GM18498 (cell line): Measurements from ENCODE around the gene INPP4B.

Experiments
- ATAC-seq: cut with Tn5 transposase; IDR thresholded peaks from one replicate; pipeline ENCODE4 v1.9.1; 2021; ENCODE audit warnings: mild to moderate bottlenecking, moderate library complexity; ENCODE audit not compliant: unreplicated experiment

Gene INPP4B

DNA sequence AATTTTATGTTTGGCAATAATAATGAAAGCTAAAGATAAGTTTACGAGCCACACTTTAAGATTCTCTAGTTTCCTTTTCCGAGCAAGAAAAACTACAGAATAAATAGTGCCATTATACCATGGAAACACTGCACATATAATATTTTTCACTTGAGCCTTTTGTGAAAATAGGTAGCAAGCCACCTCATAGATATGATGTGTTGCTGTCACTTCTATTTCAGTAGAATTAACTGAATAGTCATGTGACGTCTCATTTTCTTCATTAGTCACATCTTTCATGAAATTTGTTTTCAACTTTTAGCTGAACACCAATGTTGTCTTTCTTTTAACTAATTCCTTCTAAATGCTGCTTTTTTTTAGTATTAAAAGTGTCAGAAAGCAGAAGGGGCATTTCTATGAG lies 574.3 kb downstream of the INPP4B start:
- no peak for ATAC-seq

DNA sequence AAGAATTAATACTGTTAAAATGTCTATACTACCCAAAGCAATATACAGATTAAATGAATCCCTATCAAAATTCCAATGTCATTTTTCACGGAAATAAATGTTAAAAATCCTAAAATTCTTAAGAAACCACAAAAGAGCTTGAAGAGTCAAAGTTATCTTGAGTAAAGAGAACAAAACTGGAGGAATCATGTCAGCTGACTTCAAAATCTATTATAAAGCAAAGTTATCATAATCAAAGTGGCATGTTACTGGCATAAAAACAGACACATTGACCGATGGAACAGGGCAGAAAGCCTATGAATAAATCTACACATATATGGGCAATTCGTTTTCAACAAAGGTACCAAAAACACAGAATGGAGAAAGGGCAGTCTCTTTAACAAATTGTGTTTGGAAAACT lies 579.0 kb downstream of the INPP4B start:
- ATAC-seq = no peak

DNA sequence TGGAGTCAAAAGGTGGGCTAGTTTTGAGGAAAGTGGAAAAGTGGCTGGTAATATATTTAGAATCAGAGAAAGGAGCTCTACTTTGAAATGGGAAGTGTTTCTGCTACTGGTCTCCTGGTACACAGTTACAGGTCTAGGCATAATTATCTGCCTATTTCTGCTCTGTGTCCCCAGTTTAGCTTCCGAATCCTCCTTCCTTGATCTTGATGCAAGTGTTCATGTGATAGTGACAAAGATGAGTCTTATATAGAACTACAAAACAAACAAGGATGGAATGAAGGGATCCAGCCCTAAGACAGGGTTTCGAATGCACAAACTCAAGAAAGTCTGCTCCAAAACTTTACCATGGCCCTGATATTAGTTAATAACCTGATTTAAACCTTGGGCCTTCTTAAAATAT lies 580.2 kb downstream of the INPP4B start:
- no peak for ATAC-seq

DNA sequence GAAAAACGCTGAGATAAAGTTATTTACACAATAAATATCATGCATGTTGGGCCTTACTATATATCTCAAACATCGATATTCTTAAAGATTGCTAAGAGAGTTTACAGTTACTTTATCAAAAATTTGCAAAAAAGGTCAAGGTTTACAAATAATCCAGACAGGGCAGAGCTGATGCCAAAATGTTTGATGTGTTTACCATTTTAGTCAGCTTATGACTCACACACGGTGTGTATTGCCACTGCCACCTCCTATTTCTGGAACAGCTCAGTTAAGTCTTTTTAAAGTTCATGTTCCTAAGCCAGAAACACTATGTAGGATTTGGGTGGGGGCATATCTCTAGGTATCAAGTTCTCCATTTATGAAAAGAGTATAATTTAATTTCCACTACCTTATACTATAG lies 580.6 kb downstream of the INPP4B start:
- ATAC-seq = no peak

DNA sequence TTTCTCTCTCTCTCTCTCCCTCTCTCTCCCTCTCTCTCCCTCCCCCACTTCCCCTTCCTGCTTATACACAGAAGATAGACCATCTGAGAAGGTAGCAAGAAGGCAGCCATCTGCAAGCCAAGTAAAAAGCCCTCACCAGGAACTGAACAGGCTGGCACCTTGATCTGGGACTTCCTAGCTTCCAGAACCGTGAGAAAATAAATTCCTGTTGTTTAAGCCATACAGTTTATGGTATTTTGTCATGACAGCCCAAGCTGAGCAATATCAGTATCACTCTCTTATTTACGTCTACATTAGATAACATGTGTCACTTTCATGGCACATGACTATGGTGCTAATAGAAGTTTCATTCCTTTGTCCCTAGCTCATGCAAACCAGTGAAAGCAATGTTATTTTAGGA lies 581.1 kb downstream of the INPP4B start:
- ATAC-seq = no peak

DNA sequence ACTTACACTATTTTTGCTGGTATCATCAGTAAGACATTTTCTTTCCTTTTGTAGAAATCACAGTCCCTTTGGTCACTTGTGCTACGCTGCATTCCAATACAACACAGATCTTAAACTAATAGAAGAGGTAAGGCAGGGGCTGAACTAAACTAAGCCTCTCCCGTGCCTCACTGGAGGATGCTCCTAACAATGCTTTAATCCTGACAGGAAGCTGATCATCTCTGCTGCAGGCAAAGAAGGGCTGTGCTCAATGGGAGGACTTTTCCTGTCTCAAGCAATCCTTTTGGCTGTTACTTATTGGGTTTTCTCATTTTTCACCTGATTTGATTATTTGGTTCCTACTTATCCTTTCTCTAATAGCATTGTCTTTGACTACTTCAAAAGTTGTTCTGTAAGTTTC lies 583.1 kb downstream of the INPP4B start:
- ATAC-seq = no peak

DNA sequence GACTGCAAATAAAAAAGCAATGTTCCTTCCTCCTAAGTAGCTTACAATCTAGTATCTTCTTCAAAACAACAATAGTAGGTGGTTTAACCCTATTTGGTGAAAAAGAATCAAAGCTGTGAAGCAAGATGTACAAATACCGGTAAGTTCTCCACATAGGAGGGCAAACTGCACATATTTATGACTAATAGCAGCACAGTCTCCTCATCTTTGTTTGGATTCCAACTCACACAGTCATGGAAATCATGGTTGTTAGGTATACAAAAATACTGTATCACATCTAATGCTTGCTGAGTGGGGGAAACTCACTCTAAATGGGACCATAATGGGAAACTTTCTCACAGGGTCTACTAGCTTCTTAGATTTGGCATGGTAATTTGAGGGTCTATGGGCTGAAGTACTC lies 597.2 kb downstream of the INPP4B start:
- no peak for ATAC-seq

DNA sequence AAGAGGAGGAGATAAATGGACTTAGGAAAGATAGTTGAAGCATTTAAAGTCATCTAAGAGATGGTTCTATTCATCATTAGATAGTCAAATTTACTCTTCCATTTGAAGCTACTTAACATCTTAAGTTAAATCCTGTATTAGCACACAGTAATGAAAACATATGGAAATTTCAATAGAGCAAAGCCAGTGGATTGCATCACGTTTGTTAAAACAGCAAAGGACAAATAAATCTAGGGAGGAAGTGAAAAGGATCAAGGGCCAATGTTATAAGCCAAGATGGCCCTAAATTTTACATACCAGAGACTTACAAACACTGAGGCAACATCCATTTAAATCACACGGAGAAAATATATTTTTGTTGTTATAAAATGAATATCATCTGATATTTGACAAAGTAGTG lies 602.8 kb downstream of the INPP4B start:
- ATAC-seq = no peak

DNA sequence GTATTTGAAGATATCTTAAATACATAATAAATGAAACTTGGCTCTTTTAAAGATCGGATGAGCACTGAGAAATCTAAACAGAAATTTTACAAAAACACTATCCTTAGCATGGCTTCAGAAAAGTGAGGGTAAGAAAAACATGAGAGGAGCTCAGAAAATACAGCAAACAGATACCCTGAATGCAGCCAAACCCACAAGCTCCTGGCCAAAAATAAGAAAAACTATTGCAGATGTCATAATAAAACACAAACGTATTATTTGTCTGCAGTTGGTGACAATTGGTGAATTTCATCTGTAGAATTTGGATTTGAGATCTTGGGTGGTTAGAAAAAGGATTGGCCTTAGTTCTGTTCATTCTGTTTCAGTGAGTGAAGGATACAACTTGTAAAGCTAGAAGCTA lies 603.9 kb downstream of the INPP4B start:
- ATAC-seq = no peak

DNA sequence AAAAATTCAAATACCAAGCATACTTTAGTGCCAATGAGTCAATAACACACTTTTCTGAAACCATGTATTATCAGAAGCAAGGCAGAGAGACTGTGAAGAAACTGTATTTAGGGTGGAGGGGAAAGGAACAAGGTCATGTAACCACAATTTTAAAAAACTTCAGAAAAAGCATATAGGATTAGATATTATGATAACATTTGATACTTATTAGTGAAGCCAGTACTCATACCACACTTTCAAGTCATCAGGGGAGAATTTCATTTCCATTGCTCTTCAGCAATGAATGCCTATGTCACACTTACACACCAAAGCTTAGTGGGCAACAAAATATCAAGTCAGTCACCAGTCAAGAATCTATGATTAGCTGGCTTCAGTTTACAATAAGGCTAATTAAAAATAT lies 607.5 kb downstream of the INPP4B start:
- ATAC-seq = no peak

DNA sequence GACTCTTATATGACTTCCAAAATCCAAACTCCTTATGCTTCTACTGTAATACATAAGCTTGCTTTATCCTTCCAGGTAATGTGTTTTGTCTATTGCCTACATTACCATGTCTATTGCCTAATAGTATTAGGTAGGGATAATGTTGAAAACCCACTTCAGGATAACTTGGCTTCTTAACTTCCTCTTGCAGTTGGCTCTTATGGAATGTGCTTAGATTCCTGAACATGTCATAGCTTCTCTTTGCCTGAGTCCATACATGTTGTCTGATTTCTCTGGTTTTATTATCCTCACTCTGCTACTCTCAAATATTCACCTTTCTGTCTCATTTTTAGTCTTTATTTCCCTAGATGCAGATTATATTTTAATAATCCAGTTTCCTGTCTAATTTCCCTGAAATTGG lies 609.8 kb downstream of the INPP4B start:
- ATAC-seq = no peak

DNA sequence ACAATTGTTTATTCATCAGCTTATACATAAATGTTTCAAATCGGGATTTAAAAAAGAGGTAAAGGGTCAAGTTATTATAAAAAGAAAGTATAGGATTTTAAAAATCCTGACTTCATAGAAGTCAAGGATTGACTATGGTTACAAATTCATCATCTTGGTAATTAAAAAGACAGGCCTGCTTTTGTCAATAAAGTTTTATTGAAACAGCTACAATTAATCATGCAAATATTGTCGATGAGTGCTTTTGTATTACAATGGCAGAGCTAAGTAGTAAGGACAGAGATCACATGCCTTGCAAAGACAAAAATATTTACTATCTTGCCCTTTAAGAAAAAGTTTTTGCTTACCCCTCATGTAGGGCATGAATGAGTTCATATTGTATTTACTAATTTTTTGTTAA lies 614.3 kb downstream of the INPP4B start:
- no peak for ATAC-seq

DNA sequence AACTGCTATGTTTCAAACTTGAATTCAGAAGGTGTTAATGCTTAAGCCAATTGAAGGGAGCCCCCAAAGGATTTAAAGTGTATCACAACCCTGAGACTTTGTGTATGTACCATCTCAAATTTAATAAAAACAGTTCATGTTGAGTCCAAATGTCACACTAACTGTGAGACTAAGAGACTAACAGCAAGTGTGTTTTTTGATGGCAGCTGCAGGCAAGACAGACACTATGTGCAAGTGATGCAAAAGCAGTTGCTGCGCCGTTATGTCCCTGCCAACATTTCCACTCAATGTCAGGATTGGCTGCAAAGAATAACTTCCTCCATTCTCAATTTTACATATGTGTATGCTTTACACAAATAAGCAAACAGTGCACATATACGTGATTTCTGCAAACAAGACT lies 615.1 kb downstream of the INPP4B start:
- no peak for ATAC-seq

DNA sequence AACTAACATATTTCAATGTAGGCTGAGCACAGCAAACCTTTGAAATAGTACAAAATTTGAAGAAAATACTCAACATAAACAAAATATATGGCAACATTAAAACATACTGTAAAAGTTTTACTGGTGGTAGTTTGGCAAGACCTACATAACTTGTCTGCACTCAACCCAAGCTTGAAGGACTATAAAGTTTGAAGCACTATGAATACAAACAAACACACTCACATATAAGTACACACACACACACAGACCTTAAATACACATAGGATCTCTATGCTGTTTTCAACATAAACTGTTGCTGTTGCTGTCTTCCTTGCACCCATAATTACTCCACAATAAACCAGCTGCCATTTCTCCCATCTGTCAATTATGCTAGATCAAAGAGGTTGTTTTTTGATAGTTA lies 620.1 kb downstream of the INPP4B start:
- no peak for ATAC-seq

DNA sequence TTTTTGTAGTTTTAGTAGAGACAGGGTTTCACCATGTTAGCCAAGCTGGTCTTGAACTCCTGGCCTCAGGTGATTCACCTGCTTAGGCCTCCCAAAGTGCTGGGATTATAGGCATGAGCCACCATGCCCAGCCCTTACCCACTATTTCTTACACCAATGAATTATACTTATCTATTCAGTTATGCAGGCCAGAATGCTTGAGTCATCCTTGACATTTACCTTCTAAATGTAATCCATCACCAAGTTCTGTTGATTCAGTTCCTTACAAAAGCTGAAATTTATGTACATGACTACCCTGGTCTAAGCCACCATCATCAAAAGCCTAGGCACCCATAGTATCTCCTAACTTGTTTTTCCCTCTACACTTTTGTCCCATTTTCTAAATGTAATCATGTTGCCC lies 624.0 kb downstream of the INPP4B start:
- no peak for ATAC-seq

DNA sequence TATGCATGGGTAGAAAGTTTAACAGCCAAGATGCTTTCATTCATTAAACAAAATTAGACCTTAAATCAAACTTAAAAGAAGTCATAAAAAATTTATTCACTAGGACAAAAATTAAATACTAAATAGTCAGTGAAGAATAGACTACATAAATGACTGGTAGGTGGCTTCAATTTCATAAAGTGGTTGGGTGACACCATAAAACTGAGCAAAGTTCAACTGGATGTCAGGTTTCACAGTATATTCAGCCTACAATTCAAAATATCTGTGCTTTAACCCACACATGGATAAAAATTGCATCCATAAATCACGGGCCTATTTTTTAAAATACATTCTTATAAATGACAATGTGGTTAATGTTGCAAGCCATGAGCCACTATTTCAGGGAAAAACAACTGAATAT lies 627.4 kb downstream of the INPP4B start:
- no peak for ATAC-seq

DNA sequence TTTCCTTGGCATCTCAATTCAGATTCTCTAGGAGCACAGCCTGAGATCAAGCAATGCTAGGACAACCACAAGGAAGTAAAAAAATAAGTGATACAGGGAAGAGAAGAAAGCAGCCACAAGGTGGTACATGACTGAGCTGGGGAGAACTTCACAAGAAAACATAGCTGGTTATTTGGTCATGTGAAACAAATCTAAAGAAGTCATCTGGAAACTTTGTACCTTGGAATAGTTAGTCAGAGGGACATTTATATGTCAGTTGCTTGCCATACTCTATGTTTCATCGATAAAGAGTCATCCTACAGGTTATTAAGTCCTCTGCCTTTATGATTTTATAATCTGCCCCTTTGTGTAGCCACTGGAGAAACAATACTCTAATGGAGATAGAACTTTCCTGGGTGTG lies 634.7 kb downstream of the INPP4B start:
- no peak for ATAC-seq

DNA sequence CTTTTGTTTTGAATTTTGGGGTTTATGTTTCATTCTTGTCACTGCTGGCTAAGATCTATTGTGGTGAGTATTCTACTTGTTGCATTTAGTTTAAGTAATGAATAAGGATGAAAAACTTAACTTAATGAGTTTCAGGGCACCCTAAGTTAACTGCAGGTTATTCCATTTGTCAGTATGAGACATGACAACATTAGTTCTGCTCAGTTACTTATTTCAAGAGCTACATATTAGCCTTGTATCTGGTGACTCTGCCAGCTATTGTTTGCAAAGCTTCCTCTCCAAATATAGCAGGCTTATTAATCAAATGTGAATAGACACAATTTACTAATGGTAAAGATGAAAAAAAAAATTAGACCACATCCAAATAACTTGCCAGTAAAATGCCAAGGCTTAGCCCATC lies 642.6 kb downstream of the INPP4B start:
- no peak for ATAC-seq

DNA sequence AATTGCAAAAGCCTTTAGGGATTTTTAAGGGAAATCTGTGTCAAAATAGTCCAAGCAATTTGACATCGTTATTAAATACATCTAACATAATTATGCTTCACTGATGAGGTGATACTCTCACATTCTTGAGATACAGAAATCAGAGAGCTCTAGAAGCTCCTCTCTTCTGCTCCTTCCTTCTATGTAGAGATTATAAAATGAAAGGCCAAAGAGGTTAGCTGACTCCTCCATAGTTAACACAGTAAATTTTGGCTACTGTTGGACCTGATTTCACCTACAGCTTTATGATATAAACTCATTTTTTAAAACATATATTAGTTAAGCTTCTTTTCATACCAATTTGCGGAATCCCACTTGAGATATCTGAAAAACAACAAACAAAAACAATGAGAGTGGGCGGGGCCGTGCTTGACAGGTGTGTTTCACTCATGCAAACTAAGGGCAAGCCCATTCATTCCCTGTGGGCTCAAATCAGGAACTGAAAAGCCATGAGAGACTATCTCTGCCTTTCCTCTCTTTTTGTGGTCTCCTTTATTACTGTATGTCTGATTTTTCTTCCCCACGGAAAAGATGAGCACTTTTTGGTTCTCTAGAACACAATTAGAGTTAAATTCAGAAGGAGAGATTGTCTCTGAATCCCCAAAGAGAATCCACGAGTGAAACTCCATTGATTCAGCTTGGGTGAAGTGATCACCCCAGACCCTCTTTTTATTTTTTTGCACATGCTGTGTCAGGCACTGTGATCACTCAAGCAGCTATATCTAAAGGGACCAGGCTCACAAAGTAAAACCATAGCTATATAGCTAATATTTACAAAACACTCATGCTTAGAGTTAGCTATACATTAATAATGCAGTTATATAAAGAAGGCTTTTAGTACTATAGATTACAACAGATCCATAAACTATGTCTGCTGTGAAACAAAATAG lies 643.4 kb downstream of the INPP4B start:
- ATAC-seq = peak; percentile 83

DNA sequence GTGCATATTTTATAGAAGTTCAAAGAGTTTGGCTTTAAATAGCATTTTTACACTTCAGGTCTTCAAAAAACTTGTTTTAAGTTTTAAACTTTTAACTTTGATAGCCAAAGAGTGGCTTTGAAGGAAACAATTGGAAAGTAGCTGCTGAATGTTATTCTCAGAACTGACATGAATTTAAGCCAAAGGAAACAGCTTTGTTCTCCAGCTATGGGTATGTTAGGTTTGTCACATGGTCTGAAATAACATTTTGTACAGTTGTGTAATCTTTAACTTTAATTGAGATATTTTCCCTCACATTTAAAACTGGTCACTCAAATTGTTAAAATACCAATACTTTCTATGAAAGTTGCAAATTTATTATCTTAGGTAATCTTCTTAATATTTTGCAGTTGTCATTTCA lies 645.1 kb downstream of the INPP4B start:
- no peak for ATAC-seq

DNA sequence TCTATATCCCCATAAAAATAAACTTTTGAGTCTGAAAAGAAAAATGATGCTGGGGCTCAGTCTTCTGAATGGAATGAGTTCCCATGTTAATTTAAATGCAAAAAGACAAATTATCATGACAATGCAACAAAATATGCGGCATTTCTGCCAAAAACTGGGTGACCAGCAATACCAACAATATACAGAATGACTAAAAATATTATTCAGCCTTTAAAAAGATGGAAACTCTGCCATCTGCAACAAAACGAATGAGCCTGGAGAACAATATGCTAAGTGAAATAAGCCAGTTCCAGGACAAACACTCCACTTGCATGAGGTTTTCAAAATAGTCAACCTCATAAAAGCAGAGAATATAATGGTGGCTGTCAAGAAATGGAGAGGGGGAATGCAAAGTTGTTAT lies 651.2 kb downstream of the INPP4B start:
- no peak for ATAC-seq

DNA sequence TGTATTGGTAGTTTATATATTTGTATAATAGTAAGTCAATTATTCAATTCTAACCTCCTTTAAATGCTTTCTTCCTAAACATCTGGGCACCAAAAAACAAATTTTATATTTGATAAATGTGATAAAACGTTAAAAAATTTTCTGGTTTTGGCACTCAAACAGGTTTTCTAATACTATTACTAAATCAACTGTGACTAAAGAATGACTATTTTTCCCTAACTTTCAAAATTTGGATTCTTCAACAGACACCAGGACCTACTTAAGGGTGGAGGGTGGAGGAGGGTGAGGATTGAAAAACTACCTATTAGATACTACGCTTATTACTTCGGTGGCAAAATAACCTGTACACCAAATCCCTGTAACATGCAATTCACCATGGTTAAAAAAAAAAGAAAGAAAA lies 654.2 kb downstream of the INPP4B start:
- no peak for ATAC-seq

DNA sequence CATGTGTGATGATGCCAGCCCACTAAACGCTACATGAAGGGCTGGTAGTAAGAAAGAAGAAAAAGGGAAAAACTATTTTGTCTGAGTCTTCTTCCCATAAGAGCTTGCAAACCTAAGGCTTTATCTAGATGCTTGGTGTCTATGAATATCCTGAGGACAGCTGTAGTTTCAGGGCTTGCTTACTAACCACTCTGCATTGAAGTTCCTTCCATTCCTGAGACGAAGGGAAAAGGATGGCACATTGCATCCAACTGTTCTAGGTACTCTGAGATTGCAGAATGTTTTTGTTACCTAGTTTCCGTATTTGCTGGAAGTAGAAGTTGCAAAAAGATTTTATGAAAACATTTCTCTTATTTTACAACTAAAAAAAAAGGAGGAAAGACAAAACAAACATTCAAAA lies 665.1 kb downstream of the INPP4B start:
- ATAC-seq = no peak
